SU-DHL-6 (cell line): ENCODE data around the gene ARL9.
"Not testable (repeated sequence)": the region's sequence is repeated elsewhere in the genome, so short reads cannot be mapped to it uniquely, and the experiment has no call there.

Experiments used
- H2AFZ ChIP-seq: fragments of 200-600 bp; sonication (generic); 2 replicates; pipeline ENCODE4 v1.6.1; 2014; ENCODE audit warnings: low read depth, mild to moderate bottlenecking, moderate library complexity, mixed read lengths, antibody characterized with exemption, low read length; ENCODE audit not compliant: severe bottlenecking
- H3F3A ChIP-seq: fragments of 200-600 bp; shearing (Covaris generic); 2 replicates; pipeline ENCODE4 v1.6.0; 2016; ENCODE audit warnings: antibody characterized with exemption, mild to moderate bottlenecking; ENCODE audit not compliant: insufficient read depth
- H3K27ac ChIP-seq: fragments of 200-600 bp; sonication (generic); 2 replicates; pipeline ENCODE4 v1.5.1; 2016; ENCODE audit warnings: low read depth, mild to moderate bottlenecking, low read length, moderate library complexity, mixed read lengths
- H3K27me3 ChIP-seq: fragments of 200-600 bp; sonication (generic), shearing (Covaris generic); 2 replicates; pipeline ENCODE4 v1.6.0; 2014; ENCODE audit warnings: mild to moderate bottlenecking, low read length
- H3K36me3 ChIP-seq: fragments of 200-600 bp; sonication (generic); 2 replicates; pipeline ENCODE4 v1.6.1; 2014; ENCODE audit warnings: mild to moderate bottlenecking, low read length, mixed read lengths
- H3K4me2 ChIP-seq: fragments of 300-600, 200-600 bp; shearing (Covaris generic), sonication (generic); 2 replicates; pipeline ENCODE4 v1.6.0; 2014; ENCODE audit warnings: low read length, low read depth, mild to moderate bottlenecking; ENCODE audit not compliant: poor library complexity, severe bottlenecking
- H3K4me3 ChIP-seq: fragments of 200-600 bp; sonication (generic); 2 replicates; pipeline ENCODE4 v1.5.1; 2014; ENCODE audit warnings: antibody characterized with exemption, low read length, mild to moderate bottlenecking, mixed read lengths; ENCODE audit not compliant: insufficient read depth, poor library complexity, severe bottlenecking
- H3K79me2 ChIP-seq: fragments of 200-600 bp; sonication (generic); 2 replicates; pipeline ENCODE4 v1.6.1; 2014; ENCODE audit warnings: mild to moderate bottlenecking, low read length, moderate library complexity; ENCODE audit not compliant: insufficient read depth
- H3K9ac ChIP-seq: fragments of 200-600 bp; sonication (generic); 2 replicates; pipeline ENCODE4 v1.7.0; 2014; ENCODE audit warnings: mild to moderate bottlenecking, low read length
- H3K9me2 ChIP-seq: fragments of 200-600 bp; sonication (generic); replicated peaks from 2 replicates; pipeline ENCODE4 v1.6.1; 2014; ENCODE audit warnings: low read length; ENCODE audit not compliant: insufficient read depth
- H3K9me3 ChIP-seq: fragments of 200-600 bp; sonication (generic); 2 replicates; pipeline ENCODE4 v1.6.1; 2014; ENCODE audit warnings: low read length, mixed read lengths; ENCODE audit not compliant: insufficient read depth
- H4K20me1 ChIP-seq: fragments of 200-600 bp; sonication (generic); 2 replicates; pipeline ENCODE4 v1.6.1; 2014; ENCODE audit warnings: low read depth, mild to moderate bottlenecking, antibody characterized with exemption, low read length, moderate library complexity, mixed read lengths
- CTCF ChIP-seq: fragments of 200-600 bp; sonication (generic); IDR thresholded peaks from one replicate; pipeline ENCODE4 v1.5.1; 2017; ENCODE audit warnings: antibody characterized with exemption, mild to moderate bottlenecking, low read length, moderate library complexity; ENCODE audit not compliant: insufficient read depth, poor library complexity, severe bottlenecking
- EZH2phosphoT487 ChIP-seq: fragments of 200-600 bp; sonication (generic), shearing (Covaris generic); conservative IDR thresholded peaks from 2 replicates; pipeline ENCODE4 v1.6.1; 2018; ENCODE audit warnings: mild to moderate bottlenecking, antibody characterized with exemption, low read length, moderate library complexity, mixed read lengths

Gene ARL9

GRCh38 chr4:56463711-56464110 lies 41.9 kb upstream of the ARL9 start:
- no peak overlapping the region for H3K4me3 ChIP-seq
- H4K20me1 ChIP-seq = no peaks in the 10 kb centered on the region; the same call in 1 of the 2 replicates
- TF ChIP-seq CTCF (no peak), EZH2phosphoT487 (no peak)
- H3K9me3 ChIP-seq = no peaks in the 10 kb centered on the region
- H3K9ac ChIP-seq = no peak overlapping the region
- H2AFZ ChIP-seq = no peak overlapping the region
- no peak overlapping the region for H3K4me2 ChIP-seq
- peaks cover 5% of the 10 kb centered on the region; the same call in 1 of the 2 replicates for H3K36me3 ChIP-seq
- H3K79me2 ChIP-seq = peaks cover 26% of the 10 kb centered on the region
- H3K9me2 ChIP-seq = no peaks in the 10 kb centered on the region
- H3K27me3 ChIP-seq = no peaks in the 10 kb centered on the region
- 0 out of 2 replicates have a peak overlapping the region, but pooled peaks have one; percentile 11 for H3K27ac ChIP-seq
- H3F3A ChIP-seq = peaks cover 25% of the 10 kb centered on the region

DNA sequence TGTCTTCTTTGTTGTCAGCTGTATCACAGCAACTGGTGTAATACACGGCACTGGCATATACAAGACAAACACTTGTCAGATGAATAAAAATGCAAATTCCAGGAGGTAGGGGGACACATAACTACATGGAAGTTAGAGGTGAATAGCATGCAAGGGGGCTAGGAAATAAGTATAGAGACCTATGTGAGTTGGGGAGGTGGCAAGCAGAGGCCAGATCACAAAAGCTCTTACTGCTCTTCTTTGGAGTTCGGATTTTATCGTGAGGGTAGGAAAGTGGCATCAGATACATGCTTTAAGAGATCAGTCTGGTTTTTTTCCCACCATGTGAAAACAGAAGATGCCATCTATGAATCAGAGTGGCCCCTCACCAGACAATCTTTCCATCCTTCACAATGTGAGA lies 41.0 kb upstream of the ARL9 start:
- Histone ChIP-seq H4K20me1 (no peaks in the 10 kb centered on the region; the same call in 1 of the 2 replicates), H3K79me2 (peaks cover 34% of the 10 kb centered on the region), H2AFZ (no peak overlapping the region), H3K4me3 (no peak overlapping the region), H3K36me3 (no peaks in the 10 kb centered on the region; the same call in 1 of the 2 replicates), H3K9me3 (no peaks in the 10 kb centered on the region), H3K9ac (no peak overlapping the region), H3K9me2 (no peaks in the 10 kb centered on the region), H3K4me2 (peak overlapping the region; percentile 92), H3F3A (peaks cover 20% of the 10 kb centered on the region), H3K27me3 (no peaks in the 10 kb centered on the region), H3K27ac (no peak overlapping the region)
- TF ChIP-seq EZH2phosphoT487 (no peak), CTCF (no peak)

GRCh38 chr4:56465599-56466295 lies 39.8 kb upstream of the ARL9 start:
- Histone ChIP-seq H3K9ac (peak overlapping the region; percentile 74; the same call in 1 of the 2 replicates), H3K27me3 (no peaks in the 10 kb centered on the region), H3K4me3 (no peak overlapping the region), H3F3A (peaks cover 20% of the 10 kb centered on the region), H3K9me2 (no peaks in the 10 kb centered on the region), H3K27ac (no peak overlapping the region), H4K20me1 (no peaks in the 10 kb centered on the region; the same call in 1 of the 2 replicates), H3K79me2 (peaks cover 41% of the 10 kb centered on the region), H3K9me3 (no peaks in the 10 kb centered on the region), H2AFZ (no peak overlapping the region), H3K4me2 (peak overlapping the region; percentile 92), H3K36me3 (no peaks in the 10 kb centered on the region)
- no peak for TF ChIP-seq EZH2phosphoT487
- TF ChIP-seq CTCF = no peak

DNA sequence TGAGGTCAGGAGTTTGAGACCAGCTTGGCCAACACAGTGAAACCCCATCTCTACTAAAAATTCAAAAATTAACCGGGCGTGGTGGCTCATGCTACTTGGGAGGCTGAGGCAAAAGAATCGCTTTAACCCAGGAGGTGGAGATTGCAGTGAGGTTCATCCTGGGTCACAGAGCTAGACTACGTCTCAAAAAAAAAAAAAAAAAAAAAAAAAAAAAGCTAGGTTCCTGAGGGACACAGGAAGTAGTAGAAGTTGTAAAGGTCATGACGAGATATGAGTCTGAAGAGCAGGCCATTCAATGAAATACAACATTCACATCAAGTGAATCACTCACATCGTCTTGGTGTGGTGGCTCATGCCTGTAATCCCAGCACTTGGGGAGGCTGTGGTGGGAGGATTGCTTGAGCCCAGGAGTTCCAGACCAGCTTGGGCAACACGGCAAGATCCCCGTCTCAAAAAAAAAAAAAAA lies 39.3 kb upstream of the ARL9 start:
- Histone ChIP-seq H3K4me2 (peak overlapping the region; percentile 92), H3K4me3 (peak overlapping the region; percentile 90), H3K9ac (peak overlapping the region; percentile 74), H3F3A (peaks cover 20% of the 10 kb centered on the region), H3K79me2 (peaks cover 41% of the 10 kb centered on the region)
- H4K20me1 ChIP-seq, H3K27me3 ChIP-seq, H3K36me3 ChIP-seq, H3K9me2 ChIP-seq, H3K9me3 ChIP-seq, H2AFZ ChIP-seq, H3K27ac ChIP-seq: not testable (repeated sequence)
